IMR-90 (cell line): ENCODE results near the gene CDK6. TPM values are rescaled to one million over a fixed set of nuclear protein-coding genes. Genes with fewer than 3 reads are reported as not detected.
A peak's percentile ranks its signal among the peaks of the same experiment; 100 is the strongest.

Source experiments
- ATAC-seq: fragments of 200-7000 bp; cut with Tn5 transposase; 2 replicates; pipeline ENCODE4 v1.9.1; 2020; ENCODE audit warnings: low read depth, mild to moderate bottlenecking, moderate library complexity
- BruUV-seq: library from RNA; stranded (reverse); fragments of 400-500 nt; replicated peaks from 2 replicates; lab custom pipeline; 2021; lab: Mats Ljungman, UMichigan
- CTCF ChIA-PET: fragments of 300-600 bp; formaldehyde crosslinking; extraction: SDS; loops from one replicate; lab custom pipeline; 2021; ENCODE audit warnings: antibody characterized with exemption; lab: Yijun Ruan, JAX
- POLR2A ChIA-PET: fragments of 300-600 bp; sonication (Branson Sonifier 250); formaldehyde crosslinking; loops from one replicate; lab custom pipeline; 2022; ENCODE audit warnings: antibody characterized with exemption; ENCODE audit not compliant: unreplicated experiment; lab: Charles Lee
- DNase-seq: peaks from one replicate; pipeline ENCODE4 v3.0.0; 2013
- H2AFZ ChIP-seq: replicated peaks from 2 replicates; pipeline ENCODE3; 2013; ENCODE audit warnings: low read length, mild to moderate bottlenecking; ENCODE audit not compliant: poor library complexity
- H2AK5ac ChIP-seq: 2 replicates; pipeline ENCODE4 v1.6.1; 2013; ENCODE audit warnings: low read depth, low read length, inconsistent platforms
- H2AK9ac ChIP-seq: replicated peaks from 2 replicates; pipeline ENCODE3; 2013; ENCODE audit warnings: mild to moderate bottlenecking, low read depth, low read length, moderate library complexity; ENCODE audit not compliant: poor library complexity
- H2BK120ac ChIP-seq: 2 replicates; pipeline ENCODE4 v1.6.1; 2013; ENCODE audit warnings: low read depth, low read length, inconsistent platforms
- H2BK15ac ChIP-seq: 3 replicates; pipeline ENCODE4 v1.6.1; 2013; ENCODE audit warnings: low read depth, low read length, inconsistent platforms
- H2BK20ac ChIP-seq: 2 replicates; pipeline ENCODE4 v1.6.1; 2013; ENCODE audit warnings: low read depth, mild to moderate bottlenecking, inconsistent platforms, low read length, moderate library complexity
- H2BK5ac ChIP-seq: 2 replicates; pipeline ENCODE4 v1.6.1; 2013; ENCODE audit warnings: mild to moderate bottlenecking, low read depth, low read length, inconsistent platforms; ENCODE audit not compliant: poor library complexity, severe bottlenecking
- H3K14ac ChIP-seq: replicated peaks from 2 replicates; pipeline ENCODE4 v1.6.1; 2013; ENCODE audit warnings: low read depth, low read length, inconsistent platforms
- H3K18ac ChIP-seq: 2 replicates; pipeline ENCODE4 v1.6.1; 2013; ENCODE audit warnings: low read depth, low read length, control low read depth
- H3K23ac ChIP-seq: 2 replicates; pipeline ENCODE4 v1.6.1; 2013; ENCODE audit warnings: low read depth, low read length, inconsistent platforms
- H3K27ac ChIP-seq: 2 replicates; pipeline ENCODE4 v1.5.1; 2013; ENCODE audit warnings: mild to moderate bottlenecking, control low read depth, low read length; ENCODE audit not compliant: insufficient read depth
- H3K27me3 ChIP-seq: 2 replicates; pipeline ENCODE4 v1.6.1; 2013; ENCODE audit warnings: low read length; ENCODE audit not compliant: control insufficient read depth, insufficient read depth
- H3K36me3 ChIP-seq: 2 replicates; pipeline ENCODE4 v1.6.1; 2013; ENCODE audit warnings: low read length, mixed read lengths; ENCODE audit not compliant: control insufficient read depth, insufficient read depth
- H3K4ac ChIP-seq: 2 replicates; pipeline ENCODE4 v1.6.1; 2013; ENCODE audit warnings: low read depth, low read length, inconsistent platforms
- H3K4me1 ChIP-seq: 2 replicates; pipeline ENCODE4 v1.6.1; 2013; ENCODE audit warnings: low read length, mixed read lengths; ENCODE audit not compliant: control insufficient read depth, insufficient read depth
- H3K4me2 ChIP-seq: 2 replicates; pipeline ENCODE4 v1.6.1; 2013; ENCODE audit warnings: low read depth, mild to moderate bottlenecking, control low read depth, low read length, moderate library complexity
- H3K4me3 ChIP-seq: 2 replicates; pipeline ENCODE4 v1.5.1; 2013; ENCODE audit warnings: low read depth, mild to moderate bottlenecking, control low read depth, low read length, moderate library complexity; ENCODE audit not compliant: insufficient read depth
- H3K56ac ChIP-seq: 2 replicates; pipeline ENCODE4 v1.6.1; 2013; ENCODE audit warnings: low read length, inconsistent platforms; ENCODE audit not compliant: insufficient read depth; ENCODE audit errors: extremely low read depth
- H3K79me1 ChIP-seq, 2 experiments: 2 replicates each; pipeline ENCODE4 v1.6.1; 2013; ENCODE audit warnings: low read length in 2 of 2, inconsistent platforms in 1 of 2, low read depth in 1 of 2
- H3K9ac ChIP-seq: 2 replicates; pipeline ENCODE4 v1.6.1; 2013; ENCODE audit warnings: low read depth, low read length, control low read depth
- H3K9me1 ChIP-seq: 2 replicates; pipeline ENCODE4 v1.6.1; 2013; ENCODE audit warnings: low read length, inconsistent platforms; ENCODE audit not compliant: insufficient read depth
- H3K9me3 ChIP-seq: 2 replicates; pipeline ENCODE4 v1.6.1; 2013; ENCODE audit warnings: low read length; ENCODE audit not compliant: control insufficient read depth, insufficient read depth
- H4K20me1 ChIP-seq: 2 replicates; pipeline ENCODE4 v1.6.1; 2013; ENCODE audit warnings: low read length, inconsistent platforms; ENCODE audit not compliant: insufficient read depth
- H4K5ac ChIP-seq: 2 replicates; pipeline ENCODE4 v1.6.1; 2013; ENCODE audit warnings: mild to moderate bottlenecking, low read depth, low read length, control low read depth
- H4K8ac ChIP-seq, 2 experiments: 2 replicates each; pipeline ENCODE4 v1.6.1; 2013; ENCODE audit warnings: low read depth in 2 of 2, low read length in 2 of 2, control low read depth in 1 of 2, inconsistent platforms in 1 of 2
- H4K91ac ChIP-seq: 2 replicates; pipeline ENCODE4 v1.6.1; 2013; ENCODE audit warnings: low read depth, low read length, inconsistent platforms; ENCODE audit not compliant: insufficient read depth
- BHLHE40 ChIP-seq: fragments of 150-350 bp; IDR thresholded peaks from 2 replicates; pipeline ENCODE4 v1.6.1; 2016; ENCODE audit warnings: mild to moderate bottlenecking, low read depth, low read length
- CEBPB ChIP-seq: IDR thresholded peaks from 2 replicates; pipeline ENCODE4 v1.6.1; 2012; ENCODE audit warnings: low read depth, low read length, improper control_type of control experiment
- CHD1 ChIP-seq: IDR thresholded peaks from 2 replicates; pipeline ENCODE4 v1.6.1; 2012; ENCODE audit warnings: low read depth, low read length, improper control_type of control experiment
- CTCF ChIP-seq: conservative IDR thresholded peaks from 2 replicates; pipeline ENCODE4 v1.5.1; 2012; ENCODE audit warnings: mild to moderate bottlenecking, low read depth, low read length, improper control_type of control experiment
- ELK1 ChIP-seq: fragments of 150-350 bp; IDR thresholded peaks from 2 replicates; pipeline ENCODE4 v1.6.1; 2016; ENCODE audit warnings: low read depth, mild to moderate bottlenecking, low read length, moderate library complexity, borderline replicate concordance
- FOS ChIP-seq: fragments of 150-350 bp; IDR thresholded peaks from 2 replicates; pipeline ENCODE4 v1.6.1; 2016; ENCODE audit warnings: low read depth, low read length
- MAFK ChIP-seq: IDR thresholded peaks from 2 replicates; pipeline ENCODE4 v1.6.1; 2012; ENCODE audit warnings: low read depth, low read length, improper control_type of control experiment
- MAZ ChIP-seq: IDR thresholded peaks from 2 replicates; pipeline ENCODE4 v1.6.1; 2012; ENCODE audit warnings: low read depth, mild to moderate bottlenecking, low read length, improper control_type of control experiment, moderate library complexity, borderline replicate concordance
- MXI1 ChIP-seq: IDR thresholded peaks from 2 replicates; pipeline ENCODE4 v1.6.1; 2012; ENCODE audit warnings: low read depth, mild to moderate bottlenecking, low read length, moderate library complexity, borderline replicate concordance
- NFE2L2 ChIP-seq: fragments of 150-350 bp; IDR thresholded peaks from 2 replicates; pipeline ENCODE4 v1.6.1; 2016; ENCODE audit warnings: low read depth, mild to moderate bottlenecking, low read length
- POLR2A ChIP-seq: IDR thresholded peaks from 2 replicates; pipeline ENCODE4 v1.6.1; 2012; ENCODE audit warnings: mild to moderate bottlenecking, low read depth, low read length
- RAD21 ChIP-seq: IDR thresholded peaks from 2 replicates; pipeline ENCODE4 v1.6.1; 2012; ENCODE audit warnings: low read length, improper control_type of control experiment
- RCOR1 ChIP-seq: IDR thresholded peaks from 2 replicates; pipeline ENCODE4 v1.6.1; 2012; ENCODE audit warnings: mild to moderate bottlenecking, low read length, improper control_type of control experiment; ENCODE audit not compliant: insufficient replicate concordance
- RFX5 ChIP-seq: IDR thresholded peaks from 2 replicates; pipeline ENCODE4 v1.8.0; 2012; ENCODE audit warnings: low read depth, mild to moderate bottlenecking, low read length, moderate library complexity
- SMC3 ChIP-seq: fragments of 150-350 bp; IDR thresholded peaks from 2 replicates; pipeline ENCODE4 v1.6.1; 2016; ENCODE audit warnings: low read depth, mild to moderate bottlenecking, antibody characterized with exemption, low read length, moderate library complexity
- USF2 ChIP-seq: fragments of 150-350 bp; IDR thresholded peaks from 2 replicates; pipeline ENCODE4 v1.6.1; 2017; ENCODE audit warnings: mild to moderate bottlenecking, antibody characterized with exemption, low read length, low read depth
- WGBS, 2 experiments: methylation state at CpG; one replicate each; pipeline versions ENCODE4 v1.1.5 to v1.1.7; 2013; ENCODE audit warnings: missing lambda C conversion rate in 2 of 2; ENCODE audit not compliant: insufficient read length in 1 of 2; ENCODE audit errors: extremely low coverage in 2 of 2; 5-methylcytosine and 5-hydroxymethylcytosine counted together
- dilution Hi-C: fragments of 300-500 bp; cut with HindIII; formaldehyde crosslinking; loops from one replicate; pipeline ENCODE4 v1.14.3; 2018; ENCODE audit warnings: low sequenced_read_pairs; ENCODE audit not compliant: unreplicated experiment
- in situ Hi-C: fragments of 300-500 bp; cut with MboI; formaldehyde crosslinking; loops from 3 replicates; pipeline ENCODE4 v1.14.3; 2019; ENCODE audit warnings: low sequenced_read_pairs, inconsistent platforms, mixed read lengths
- intact Hi-C: fragments of 100-400 bp; cut with micrococcal nuclease; formaldehyde crosslinking; loops from 2 replicates; pipeline ENCODE4 v1.10.0; 2022
- polyA plus RNA-seq, 3 experiments: library from polyadenylated mRNA; depleted of rRNA; stranded (reverse); fragments of >200 nt; gene quantifications; 2 replicates each; pipeline ENCODE4 v1.2.3, GENCODE V29; 2012; ENCODE audit warnings: low replicate concordance in 1 of 3
- total RNA-seq: library from RNA; depleted of rRNA; stranded (reverse); fragments of >200 nt; gene quantifications from 2 replicates; pipeline ENCODE4 v1.2.3, GENCODE V29; 2012

The CDK6 gene
- total and polyA plus RNA-seq, 2 of the 4 experiments (the other 2 are of a cell fraction), result 21.5 to 195 TPM

DNA sequence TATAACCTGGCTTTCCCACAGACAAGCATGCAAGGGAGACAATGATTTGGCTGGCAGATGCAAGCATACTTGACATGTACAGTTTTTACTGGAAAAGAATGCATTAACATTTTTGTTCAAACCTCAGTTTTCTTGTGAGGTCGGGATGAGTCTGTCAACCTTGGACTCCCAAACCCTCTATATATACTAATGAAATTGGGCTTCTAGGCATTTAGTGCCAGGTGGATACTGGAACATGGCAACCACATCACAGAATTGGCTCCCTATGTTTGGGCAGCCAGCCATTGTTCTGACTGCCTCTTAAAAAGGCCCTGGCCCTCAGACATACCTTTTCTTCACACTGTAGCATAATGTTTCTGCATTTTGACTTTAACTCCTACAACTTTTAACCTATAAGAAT is 39.1 kb downstream of the CDK6 start:
- Histone ChIP-seq H2BK120ac (no peak overlapping the region), H3K18ac (peak overlapping the region; percentile 31; the same call in 1 of the 2 replicates), H2AFZ (no peak overlapping the region), H2BK15ac (no peak overlapping the region), H2AK5ac (0 out of 2 replicates have a peak overlapping the region, but pooled peaks have one; percentile 8), H3K9me3 (no peaks in the 10 kb centered on the region), H3K4me1 (peaks cover 26% of the 10 kb centered on the region), H2BK20ac (peak overlapping the region; percentile 27; the same call in 1 of the 2 replicates), H3K9me1 (peaks cover 27% of the 10 kb centered on the region), H3K79me1 (peaks cover 18 to 71% of the 10 kb centered on the region in 2 experiments), H3K4me3 (no peak overlapping the region), H4K5ac (no peak overlapping the region), H4K8ac (peak overlapping the region in 1 of 2 experiments; percentile 43; a peak in 1 of 4 replicates), H3K4me2 (peak overlapping the region; percentile 50), H2AK9ac (no peak overlapping the region), H3K27me3 (no peaks in the 10 kb centered on the region), H3K9ac (no peak overlapping the region), H3K23ac (peak overlapping the region; percentile 83), H3K36me3 (peaks cover 3% of the 10 kb centered on the region; the same call in 1 of the 2 replicates), H4K20me1 (peaks cover 74% of the 10 kb centered on the region), H4K91ac (no peak overlapping the region), H3K56ac (no peak overlapping the region), H3K27ac (no peak overlapping the region), H3K4ac (peak overlapping the region; percentile 35), H2BK5ac (peak overlapping the region; percentile 54), H3K14ac (peak overlapping the region; percentile 33; the same call in 1 of the 2 replicates)
- ChIA-PET POLR2A (no interaction called here), CTCF (no interaction called here)
- in situ Hi-C loops, result no loop called here
- intact Hi-C loops, result no loop called here
- ATAC-seq (peak; percentile 16), DNase-seq (peak; percentile 41)
- dilution Hi-C loops, result no loop called here
- no CpG with 5 or more reads among the region's 1 CpG for WGBS, 2 experiments
- BruUV-seq, result no TSS peak
- TF ChIP-seq RAD21 (no peak), RFX5 (no peak), MAFK (no peak), NFE2L2 (no peak), CHD1 (no peak), POLR2A (no peak), RCOR1 (no peak), CEBPB (no peak), FOS (no peak), CTCF (no peak), MXI1 (no peak), MAZ (no peak), SMC3 (no peak), ELK1 (no peak), BHLHE40 (no peak), USF2 (no peak)
